Cardiac muscle cell (in vitro differentiated cells and primary cell): ENCODE results near the gene PHRF1. TPM values are rescaled to one million over a fixed set of nuclear protein-coding genes. Genes with fewer than 3 reads are reported as not detected.

ENCODE experiments used
- DNase-seq, 2 donors: peaks; one replicate each; pipeline versions ENCODE4 v3.0.0 to v3.0.0-alpha.2; 2010 to 2017; ENCODE audit warnings: low read depth in 1 of 2, low spot score in 1 of 2
- H3K27ac ChIP-seq: fragments of 200-600 bp; sonication (generic); 2 replicates; pipeline ENCODE4 v1.5.1; 2016
- H3K27me3 ChIP-seq: fragments of 200-600 bp; sonication (generic); 2 replicates; pipeline ENCODE4 v1.6.0; 2016; ENCODE audit warnings: control low read depth
- H3K36me3 ChIP-seq: fragments of 200-600 bp; sonication (generic); 2 replicates; pipeline ENCODE4 v1.5.1; 2016; ENCODE audit warnings: control low read depth
- H3K4me1 ChIP-seq: fragments of 200-600 bp; sonication (generic); 2 replicates; pipeline ENCODE4 v1.8.1; 2017; ENCODE audit warnings: low read depth, mild to moderate bottlenecking, mixed run types
- H3K4me3 ChIP-seq: fragments of 200-600 bp; sonication (generic); 2 replicates; pipeline ENCODE4 v1.5.1; 2016; ENCODE audit warnings: mild to moderate bottlenecking
- H3K9me3 ChIP-seq: fragments of 200-600 bp; sonication (generic); 2 replicates; pipeline ENCODE4 v1.5.1; 2017; ENCODE audit warnings: low read depth, mild to moderate bottlenecking, control low read depth
- polyA plus RNA-seq: library from polyadenylated mRNA; unstranded; fragments of >200 nt; fragmentation: Nextera tagmentation; extraction: Ambion mirVana; gene quantifications from 2 replicates; pipeline ENCODE4 v1.2.1, GENCODE V29; 2016
- total RNA-seq: library from RNA; depleted of rRNA; stranded (reverse); fragments of >200 nt; gene quantifications from 2 replicates; pipeline ENCODE4 v1.2.3, GENCODE V29; 2016
- TF ChIP-seq, protein P1 (sequence below): IDR thresholded peaks from 2 replicates; pipeline ENCODE4 v1.5.1; 2012; ENCODE audit warnings: low read depth, mild to moderate bottlenecking, low read length

The PHRF1 gene
- total and polyA plus RNA-seq, 2 experiments from 2014 or later: 17.8 to 48.0 TPM

DNA sequence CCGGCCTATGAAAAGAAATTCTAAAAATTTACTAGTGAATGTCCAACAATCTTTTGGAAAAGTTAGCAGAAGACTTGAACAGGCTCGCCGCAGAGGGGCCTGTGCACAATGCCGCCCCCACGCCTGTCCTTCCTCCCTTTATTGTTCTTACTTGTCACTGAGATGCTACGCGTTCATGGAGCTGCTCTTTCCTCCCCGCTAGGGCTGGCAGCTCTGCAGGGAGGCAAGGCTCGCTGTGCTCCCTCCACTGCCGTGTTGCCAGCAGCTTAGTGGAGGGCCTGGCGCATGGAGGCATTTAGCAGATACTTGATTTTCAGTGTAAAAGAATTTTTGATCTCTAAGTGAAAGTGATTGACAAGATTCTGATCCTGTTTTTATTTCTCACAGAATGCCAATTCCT lies 14.7 kb downstream of the PHRF1 start:
- no peak for DNase-seq
- H3K27ac ChIP-seq: no peak overlapping the region
- TF ChIP-seq, protein P1, sequence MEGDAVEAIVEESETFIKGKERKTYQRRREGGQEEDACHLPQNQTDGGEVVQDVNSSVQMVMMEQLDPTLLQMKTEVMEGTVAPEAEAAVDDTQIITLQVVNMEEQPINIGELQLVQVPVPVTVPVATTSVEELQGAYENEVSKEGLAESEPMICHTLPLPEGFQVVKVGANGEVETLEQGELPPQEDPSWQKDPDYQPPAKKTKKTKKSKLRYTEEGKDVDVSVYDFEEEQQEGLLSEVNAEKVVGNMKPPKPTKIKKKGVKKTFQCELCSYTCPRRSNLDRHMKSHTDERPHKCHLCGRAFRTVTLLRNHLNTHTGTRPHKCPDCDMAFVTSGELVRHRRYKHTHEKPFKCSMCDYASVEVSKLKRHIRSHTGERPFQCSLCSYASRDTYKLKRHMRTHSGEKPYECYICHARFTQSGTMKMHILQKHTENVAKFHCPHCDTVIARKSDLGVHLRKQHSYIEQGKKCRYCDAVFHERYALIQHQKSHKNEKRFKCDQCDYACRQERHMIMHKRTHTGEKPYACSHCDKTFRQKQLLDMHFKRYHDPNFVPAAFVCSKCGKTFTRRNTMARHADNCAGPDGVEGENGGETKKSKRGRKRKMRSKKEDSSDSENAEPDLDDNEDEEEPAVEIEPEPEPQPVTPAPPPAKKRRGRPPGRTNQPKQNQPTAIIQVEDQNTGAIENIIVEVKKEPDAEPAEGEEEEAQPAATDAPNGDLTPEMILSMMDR: no peak
- no peak overlapping the region for H3K4me3 ChIP-seq
- peaks cover 42% of the 10 kb centered on the region for H3K36me3 ChIP-seq
- H3K27me3 ChIP-seq: no peaks in the 10 kb centered on the region
- no peaks in the 10 kb centered on the region for H3K4me1 ChIP-seq
- no peaks in the 10 kb centered on the region for H3K9me3 ChIP-seq

DNA sequence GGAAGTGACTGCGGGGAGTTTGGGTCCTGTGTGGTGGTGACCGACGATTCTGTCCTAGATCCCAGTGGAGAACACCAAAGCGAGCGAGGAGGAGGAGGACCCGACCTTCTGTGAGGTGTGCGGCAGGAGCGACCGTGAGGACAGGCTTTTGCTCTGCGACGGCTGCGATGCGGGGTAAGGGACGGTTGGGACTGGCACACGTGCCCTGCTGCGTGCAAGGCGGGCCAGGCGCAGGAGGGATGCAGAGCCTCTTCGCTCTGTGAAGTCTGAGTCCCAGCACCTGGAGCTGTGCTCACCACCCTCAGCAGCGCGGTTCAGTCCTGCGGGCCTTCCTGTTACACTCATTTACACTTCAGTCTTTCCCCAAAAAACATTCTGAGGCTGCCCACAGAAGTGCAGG lies 16.2 kb downstream of the PHRF1 start:
- Histone ChIP-seq H3K4me1 (no peaks in the 10 kb centered on the region), H3K36me3 (peaks cover 42% of the 10 kb centered on the region), H3K9me3 (no peaks in the 10 kb centered on the region), H3K27me3 (no peaks in the 10 kb centered on the region), H3K4me3 (no peak overlapping the region), H3K27ac (no peak overlapping the region)
- no peak for DNase-seq
- TF ChIP-seq, protein P1: no peak

DNA sequence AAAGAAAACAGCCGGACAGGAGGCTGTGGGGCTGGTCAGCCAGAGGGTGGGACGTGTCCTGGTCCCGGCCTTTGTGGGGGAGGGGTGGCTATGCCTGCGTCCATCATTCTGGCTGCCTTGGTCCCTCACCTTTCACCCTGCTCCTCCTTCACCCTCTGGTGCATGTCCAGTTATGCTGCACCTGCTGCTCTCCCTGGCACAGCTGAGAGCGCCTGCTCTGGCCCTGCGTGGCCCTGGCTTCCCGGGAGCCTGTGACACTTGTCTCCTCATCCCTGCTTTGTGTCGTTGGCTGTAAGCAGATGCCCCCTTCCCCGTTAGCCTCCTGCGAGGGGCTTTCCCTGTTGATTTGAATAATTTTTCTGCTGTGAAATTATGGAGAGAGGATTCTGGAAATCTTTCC lies 16.6 kb downstream of the PHRF1 start:
- Histone ChIP-seq H3K36me3 (peaks cover 45% of the 10 kb centered on the region), H3K4me1 (no peaks in the 10 kb centered on the region), H3K4me3 (no peak overlapping the region), H3K9me3 (no peaks in the 10 kb centered on the region), H3K27me3 (no peaks in the 10 kb centered on the region), H3K27ac (no peak overlapping the region)
- TF ChIP-seq, protein P1: no peak
- no peak for DNase-seq

DNA sequence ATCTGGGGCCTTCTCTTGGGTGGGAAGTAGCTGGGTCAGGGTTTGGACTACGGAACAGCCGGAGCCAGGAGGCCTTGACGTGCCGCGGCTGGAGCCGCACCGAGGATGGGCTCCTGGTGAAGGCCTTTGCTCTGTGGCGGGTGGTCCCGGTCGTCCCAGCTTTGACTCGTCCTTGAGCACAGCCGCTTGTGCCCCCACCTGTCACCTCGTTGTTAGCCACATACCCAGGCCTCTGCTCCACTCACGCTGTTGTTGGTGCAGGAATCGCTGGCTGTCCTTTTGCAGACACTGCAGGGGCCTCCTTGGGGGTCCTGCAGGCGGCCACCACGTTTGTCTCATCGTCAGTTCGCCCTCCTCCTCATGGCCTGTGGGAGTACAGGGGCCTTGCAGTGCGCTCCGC lies 17.1 kb downstream of the PHRF1 start:
- no peak for DNase-seq
- Histone ChIP-seq H3K9me3 (no peaks in the 10 kb centered on the region), H3K4me3 (no peak overlapping the region), H3K27ac (no peak overlapping the region), H3K27me3 (no peaks in the 10 kb centered on the region), H3K36me3 (peaks cover 47% of the 10 kb centered on the region), H3K4me1 (no peaks in the 10 kb centered on the region)
- TF ChIP-seq, protein P1: no peak

DNA sequence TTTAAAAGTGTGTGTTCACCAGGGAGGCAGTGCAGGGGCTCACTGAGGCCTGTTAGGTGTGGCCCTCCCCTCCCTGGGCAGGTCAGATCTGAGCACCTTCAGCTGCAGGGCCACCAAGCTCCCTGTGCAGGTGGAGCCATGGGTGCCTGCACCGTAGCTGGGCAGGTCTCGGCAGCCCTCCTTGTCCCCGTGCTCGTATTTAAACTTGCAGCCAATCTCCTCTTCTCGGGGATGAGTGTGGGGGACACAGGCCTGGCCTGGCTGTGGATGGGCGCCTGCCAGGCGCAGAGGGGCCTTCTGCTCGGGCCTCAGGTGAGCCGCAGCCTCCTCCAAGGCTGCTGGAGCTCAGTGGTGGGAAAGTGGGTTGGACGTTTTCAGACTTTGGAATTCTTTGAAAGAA lies 19.1 kb downstream of the PHRF1 start:
- no peaks in the 10 kb centered on the region for H3K27me3 ChIP-seq
- H3K36me3 ChIP-seq: peaks cover 42% of the 10 kb centered on the region
- no peaks in the 10 kb centered on the region for H3K9me3 ChIP-seq
- H3K4me1 ChIP-seq: no peaks in the 10 kb centered on the region
- no peak overlapping the region for H3K27ac ChIP-seq
- DNase-seq: no peak
- no peak overlapping the region for H3K4me3 ChIP-seq
- TF ChIP-seq, protein P1: no peak

DNA sequence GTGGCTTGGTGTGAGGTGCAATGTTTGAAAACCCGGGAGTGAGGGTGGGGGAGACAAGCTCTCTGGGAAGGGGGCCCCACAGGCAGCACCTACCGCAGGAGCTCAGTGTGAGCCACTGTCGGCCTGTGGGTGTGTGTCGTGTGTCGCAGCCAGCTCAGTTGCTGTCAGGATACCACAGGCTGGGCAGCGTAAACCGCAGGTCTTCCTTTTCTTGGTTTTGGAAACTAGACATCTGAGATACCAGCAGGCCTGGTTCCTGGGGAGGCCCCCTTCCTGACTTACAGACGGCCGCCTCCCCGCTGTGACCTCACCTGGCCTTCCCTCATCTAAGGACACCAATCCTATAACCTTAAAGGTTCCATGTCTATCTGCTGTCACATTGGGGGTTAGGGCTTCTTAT lies 20.1 kb downstream of the PHRF1 start:
- TF ChIP-seq, protein P1: no peak
- Histone ChIP-seq H3K9me3 (no peaks in the 10 kb centered on the region), H3K4me1 (no peaks in the 10 kb centered on the region), H3K36me3 (peaks cover 42% of the 10 kb centered on the region), H3K4me3 (no peak overlapping the region), H3K27me3 (no peaks in the 10 kb centered on the region), H3K27ac (no peak overlapping the region)
- DNase-seq: no peak
